Endodermal cell (in vitro differentiated cells): ENCODE measurements around the gene TRPV3. TPM values are rescaled to one million over a fixed set of nuclear protein-coding genes. Genes with fewer than 3 reads are reported as not detected.

ENCODE experiments used
- DNase-seq: peaks from one replicate; pipeline ENCODE4 v3.0.0-alpha.2; 2017
- H3K27ac ChIP-seq: 2 replicates; pipeline ENCODE4 v1.5.1; 2013; ENCODE audit warnings: mild to moderate bottlenecking, low read depth, low read length, moderate library complexity
- H3K27me3 ChIP-seq: 2 replicates; pipeline ENCODE4 v1.6.1; 2013; ENCODE audit warnings: mild to moderate bottlenecking, low read length, moderate library complexity; ENCODE audit not compliant: insufficient read depth, control insufficient read depth, poor library complexity, severe bottlenecking
- H3K36me3 ChIP-seq: 2 replicates; pipeline ENCODE4 v1.7.0; 2013; ENCODE audit warnings: mild to moderate bottlenecking, low read length, moderate library complexity; ENCODE audit not compliant: control insufficient read depth, insufficient read depth
- H3K4me1 ChIP-seq: one replicate; pipeline ENCODE4 v1.7.0; 2013; ENCODE audit warnings: low read length; ENCODE audit not compliant: control insufficient read depth, insufficient read depth
- H3K4me3 ChIP-seq: 2 replicates; pipeline ENCODE4 v1.5.1; 2013; ENCODE audit warnings: mild to moderate bottlenecking, low read length, moderate library complexity
- H3K9ac ChIP-seq: 2 replicates; pipeline ENCODE4 v1.6.1; 2013; ENCODE audit warnings: mild to moderate bottlenecking, low read length, moderate library complexity; ENCODE audit not compliant: poor library complexity, severe bottlenecking; ENCODE audit errors: extremely low read depth
- H3K9me3 ChIP-seq: 2 replicates; pipeline ENCODE4 v1.6.1; 2013; ENCODE audit warnings: mild to moderate bottlenecking, low read length, moderate library complexity; ENCODE audit not compliant: control insufficient read depth
- H3K27ac Mint-ChIP-seq: 2 replicates; pipeline ENCODE4 v1.8.0; 2020; ENCODE audit warnings: mixed read lengths
- H3K27me3 Mint-ChIP-seq: 2 replicates; pipeline ENCODE4 v1.8.0; 2021; ENCODE audit warnings: mild to moderate bottlenecking, mixed read lengths; ENCODE audit not compliant: insufficient read depth
- H3K36me3 Mint-ChIP-seq: 2 replicates; pipeline ENCODE4 v1.8.0; 2020; ENCODE audit warnings: low read depth, mixed read lengths
- H3K4me1 Mint-ChIP-seq: 2 replicates; pipeline ENCODE4 v1.8.0; 2020; ENCODE audit warnings: mixed read lengths
- H3K4me3 Mint-ChIP-seq: 2 replicates; pipeline ENCODE4 v1.8.0; 2020; ENCODE audit warnings: mild to moderate bottlenecking, moderate library complexity, mixed read lengths
- H3K9me3 Mint-ChIP-seq: 2 replicates; pipeline ENCODE4 v1.8.0; 2020; ENCODE audit warnings: mild to moderate bottlenecking, mixed read lengths
- CTCF ChIP-seq: fragments of 200-600 bp; sonication (generic); conservative IDR thresholded peaks from 2 replicates; pipeline ENCODE4 v1.5.0; 2021; ENCODE audit warnings: antibody characterized with exemption, mild to moderate bottlenecking
- WGBS, 2 experiments: methylation state at CpG; one replicate each; pipeline versions ENCODE4 v1.1.5 to v1.1.7; 2013; ENCODE audit warnings: missing lambda C conversion rate in 2 of 2, mixed read lengths in 1 of 2; ENCODE audit not compliant: insufficient coverage in 1 of 2, insufficient read length in 1 of 2; 5-methylcytosine and 5-hydroxymethylcytosine counted together
- total RNA-seq, 2 donors: library from RNA; stranded (reverse); fragmentation: NEBNext Ultra II Directional in 1 of 2; extraction: Animal tissue kit (Norgen Biotek cat#: 25700) in 1 of 2; gene quantifications; 2 replicates in 1 of 2; 3 replicates in 1 of 2; pipeline ENCODE4 v1.2.1, GENCODE V29; 2021

TRPV3 gene
- total RNA-seq, 2 donors from 2014 or later: 6.2 to 11.3 TPM

DNA sequence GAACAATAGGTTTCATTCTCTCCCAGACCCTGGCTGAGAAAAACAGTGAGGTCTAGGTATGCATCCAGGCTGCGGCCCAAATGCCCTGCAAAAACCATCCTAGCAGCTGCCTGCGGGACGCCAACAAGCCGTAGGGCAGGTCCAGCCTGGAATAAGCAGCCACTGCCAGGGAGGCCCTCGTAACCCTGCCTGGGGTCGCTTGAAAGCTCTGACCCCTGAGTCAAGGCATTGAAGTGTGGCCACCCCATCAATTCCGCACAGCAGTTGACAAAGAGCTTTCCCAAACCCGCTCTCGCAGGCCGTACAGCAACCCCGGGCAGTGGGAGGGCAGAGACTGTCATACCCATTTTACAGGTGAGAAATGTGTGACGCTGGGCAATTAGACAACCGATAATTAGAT lies 40.5 kb upstream of the TRPV3 start:
- no peak overlapping the region for H3K4me3 Mint-ChIP-seq
- H3K36me3 Mint-ChIP-seq: peaks cover 28% of the 10 kb centered on the region
- no peaks in the 10 kb centered on the region for H3K4me1 ChIP-seq
- H3K27me3 ChIP-seq: no peaks in the 10 kb centered on the region
- 86 to 89% methylated on average over 10 to 13 of the region's 13 CpGs for WGBS, 2 experiments
- no peaks in the 10 kb centered on the region for H3K9me3 ChIP-seq
- DNase-seq: no peak
- no peaks in the 10 kb centered on the region for H3K27me3 Mint-ChIP-seq
- H3K9me3 Mint-ChIP-seq: no peaks in the 10 kb centered on the region
- H3K9ac ChIP-seq: no peak overlapping the region
- no peak overlapping the region for H3K27ac ChIP-seq
- H3K27ac Mint-ChIP-seq: no peak overlapping the region
- no peak overlapping the region for H3K4me3 ChIP-seq
- peaks cover 5% of the 10 kb centered on the region for H3K36me3 ChIP-seq
- no peaks in the 10 kb centered on the region for H3K4me1 Mint-ChIP-seq
- TF ChIP-seq CTCF: no peak

GRCh38 chr17:3596804-3597464 lies 39.3 kb upstream of the TRPV3 start:
- Mint-ChIP-seq H3K9me3 (no peaks in the 10 kb centered on the region), H3K27ac (no peak overlapping the region)

GRCh38 chr17:3594976-3595375 lies 37.4 kb upstream of the TRPV3 start:
- 93 to 94% methylated on average over 11 to 15 of the region's 15 CpGs for WGBS, 2 experiments
- Mint-ChIP-seq H3K36me3 (peaks cover 18% of the 10 kb centered on the region), H3K27me3 (no peaks in the 10 kb centered on the region), H3K4me1 (no peaks in the 10 kb centered on the region), H3K4me3 (no peak overlapping the region), H3K9me3 (no peaks in the 10 kb centered on the region), H3K27ac (no peak overlapping the region)
- no peak for DNase-seq
- Histone ChIP-seq H3K9ac (no peak overlapping the region), H3K27ac (no peak overlapping the region), H3K36me3 (peaks cover 5% of the 10 kb centered on the region), H3K9me3 (no peaks in the 10 kb centered on the region), H3K4me3 (no peak overlapping the region), H3K27me3 (no peaks in the 10 kb centered on the region), H3K4me1 (no peaks in the 10 kb centered on the region)
- TF ChIP-seq CTCF: no peak

More at GRCh38 chr17:3596804-3597464, 39.3 kb upstream of the TRPV3 start:
- Mint-ChIP-seq H3K4me1 (no peaks in the 10 kb centered on the region), H3K4me3 (no peak overlapping the region), H3K36me3 (peaks cover 21% of the 10 kb centered on the region), H3K27me3 (no peaks in the 10 kb centered on the region)
- Histone ChIP-seq H3K27me3 (no peaks in the 10 kb centered on the region), H3K36me3 (peaks cover 5% of the 10 kb centered on the region), H3K4me3 (no peak overlapping the region), H3K9me3 (no peaks in the 10 kb centered on the region), H3K27ac (no peak overlapping the region), H3K4me1 (no peaks in the 10 kb centered on the region), H3K9ac (no peak overlapping the region)
- 94 to 95% methylated on average over 24 to 27 of the region's 27 CpGs for WGBS, 2 experiments
- no peak for TF ChIP-seq CTCF
- peak; percentile 67 for DNase-seq
